DND-41 (cell line): ENCODE measurements around the gene H3-3A.

ENCODE experiments used
- ATAC-seq: fragments of 200-7000 bp; cut with Tn5 transposase; 3 replicates; pipeline ENCODE4 v1.9.1; 2021; ENCODE audit warnings: low read depth; ENCODE audit not compliant: insufficient read depth
- DNase-seq: peaks from one replicate; pipeline ENCODE4 v3.0.0-alpha.2; 2020
- H2AFZ ChIP-seq: 2 replicates; pipeline ENCODE4 v1.6.0; 2012; ENCODE audit warnings: low read depth, low read length
- H3K27ac ChIP-seq: 2 replicates; pipeline ENCODE4 v1.5.1; 2012; ENCODE audit warnings: low read length, inconsistent platforms
- H3K27me3 ChIP-seq: fragments of 200-600 bp; sonication (generic); 2 replicates; pipeline ENCODE4 v1.6.0; 2012; ENCODE audit warnings: low read length, mild to moderate bottlenecking, inconsistent platforms; ENCODE audit not compliant: insufficient read depth, poor library complexity
- H3K36me3 ChIP-seq: 2 replicates; pipeline ENCODE4 v1.5.1; 2012; ENCODE audit warnings: low read length, inconsistent platforms; ENCODE audit not compliant: insufficient read depth
- H3K4me1 ChIP-seq: 2 replicates; pipeline ENCODE4 v1.5.1; 2012; ENCODE audit warnings: mild to moderate bottlenecking, low read length; ENCODE audit not compliant: insufficient read depth
- H3K4me2 ChIP-seq: 2 replicates; pipeline ENCODE4 v1.6.0; 2012; ENCODE audit warnings: mild to moderate bottlenecking, moderate library complexity, low read length, inconsistent platforms; ENCODE audit not compliant: insufficient read depth
- H3K4me3 ChIP-seq, 2 experiments: fragments of 200-600 bp in 1 of 2; shearing (Covaris generic) in 1 of 2; 2 replicates each; pipeline ENCODE4 v1.5.1; 2012 to 2016; ENCODE audit warnings: inconsistent platforms in 2 of 2, low read length in 2 of 2, mild to moderate bottlenecking in 2 of 2, low read depth in 1 of 2, moderate library complexity in 1 of 2
- H3K79me2 ChIP-seq: 2 replicates; pipeline ENCODE4 v1.6.0; 2012; ENCODE audit warnings: low read length, inconsistent platforms; ENCODE audit not compliant: insufficient read depth
- H3K9ac ChIP-seq: 2 replicates; pipeline ENCODE4 v1.6.0; 2012; ENCODE audit warnings: low read depth, mild to moderate bottlenecking, inconsistent platforms, low read length, moderate library complexity
- H3K9me3 ChIP-seq: 2 replicates; pipeline ENCODE4 v1.5.1; 2012; ENCODE audit warnings: low read length, moderate library complexity, mild to moderate bottlenecking, inconsistent platforms; ENCODE audit not compliant: insufficient read depth, severe bottlenecking
- H4K20me1 ChIP-seq: 2 replicates; pipeline ENCODE4 v1.6.0; 2012; ENCODE audit warnings: low read length; ENCODE audit not compliant: insufficient read depth
- EZH2 ChIP-seq: IDR thresholded peaks from 3 replicates; pipeline ENCODE4 v1.6.1; 2012; ENCODE audit warnings: borderline replicate concordance, low read depth, mild to moderate bottlenecking, moderate library complexity, low read length, inconsistent platforms; ENCODE audit not compliant: severe bottlenecking
- TF ChIP-seq, protein P1 (sequence below): IDR thresholded peaks from 2 replicates; pipeline ENCODE4 v1.5.1; 2012; ENCODE audit warnings: borderline replicate concordance, low read length, moderate library complexity, mild to moderate bottlenecking; ENCODE audit not compliant: poor library complexity, severe bottlenecking; ENCODE audit errors: extremely low read depth

The H3-3A gene

DNA sequence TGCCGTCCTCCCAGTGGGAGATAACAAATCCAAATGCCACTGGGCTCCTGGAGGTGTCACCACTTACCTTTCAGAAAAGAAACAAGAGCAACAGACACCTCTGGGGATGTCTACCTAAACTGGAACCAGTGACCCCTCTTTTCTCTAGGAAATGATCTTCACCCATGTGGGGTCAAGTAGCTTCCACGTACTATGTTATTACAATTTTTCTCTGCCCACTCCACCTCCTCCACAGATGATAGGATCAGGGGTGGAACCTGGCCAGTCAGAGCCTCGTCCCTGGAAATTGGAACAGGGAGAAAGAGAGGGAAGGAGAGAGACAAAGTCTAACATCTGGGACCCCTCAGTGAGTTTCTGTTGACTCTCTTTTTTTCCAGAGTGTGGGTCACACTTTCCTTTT is 50.1 kb downstream of the H3-3A start:
- H3K36me3 ChIP-seq = no peaks in the 10 kb centered on the region
- DNase-seq (no peak), ATAC-seq (no peak)
- no peak overlapping the region for H2AFZ ChIP-seq
- peaks cover 22% of the 10 kb centered on the region for H3K4me1 ChIP-seq
- no peaks in the 10 kb centered on the region for H4K20me1 ChIP-seq
- H3K9ac ChIP-seq = no peak overlapping the region
- H3K27ac ChIP-seq = no peak overlapping the region
- H3K4me2 ChIP-seq = no peak overlapping the region
- TF ChIP-seq, protein P1, sequence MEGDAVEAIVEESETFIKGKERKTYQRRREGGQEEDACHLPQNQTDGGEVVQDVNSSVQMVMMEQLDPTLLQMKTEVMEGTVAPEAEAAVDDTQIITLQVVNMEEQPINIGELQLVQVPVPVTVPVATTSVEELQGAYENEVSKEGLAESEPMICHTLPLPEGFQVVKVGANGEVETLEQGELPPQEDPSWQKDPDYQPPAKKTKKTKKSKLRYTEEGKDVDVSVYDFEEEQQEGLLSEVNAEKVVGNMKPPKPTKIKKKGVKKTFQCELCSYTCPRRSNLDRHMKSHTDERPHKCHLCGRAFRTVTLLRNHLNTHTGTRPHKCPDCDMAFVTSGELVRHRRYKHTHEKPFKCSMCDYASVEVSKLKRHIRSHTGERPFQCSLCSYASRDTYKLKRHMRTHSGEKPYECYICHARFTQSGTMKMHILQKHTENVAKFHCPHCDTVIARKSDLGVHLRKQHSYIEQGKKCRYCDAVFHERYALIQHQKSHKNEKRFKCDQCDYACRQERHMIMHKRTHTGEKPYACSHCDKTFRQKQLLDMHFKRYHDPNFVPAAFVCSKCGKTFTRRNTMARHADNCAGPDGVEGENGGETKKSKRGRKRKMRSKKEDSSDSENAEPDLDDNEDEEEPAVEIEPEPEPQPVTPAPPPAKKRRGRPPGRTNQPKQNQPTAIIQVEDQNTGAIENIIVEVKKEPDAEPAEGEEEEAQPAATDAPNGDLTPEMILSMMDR = no peak
- no peak for TF ChIP-seq EZH2
- no peaks in the 10 kb centered on the region for H3K27me3 ChIP-seq
- H3K4me3 ChIP-seq = no peak overlapping the region
- H3K9me3 ChIP-seq = no peaks in the 10 kb centered on the region
- no peaks in the 10 kb centered on the region for H3K79me2 ChIP-seq

DNA sequence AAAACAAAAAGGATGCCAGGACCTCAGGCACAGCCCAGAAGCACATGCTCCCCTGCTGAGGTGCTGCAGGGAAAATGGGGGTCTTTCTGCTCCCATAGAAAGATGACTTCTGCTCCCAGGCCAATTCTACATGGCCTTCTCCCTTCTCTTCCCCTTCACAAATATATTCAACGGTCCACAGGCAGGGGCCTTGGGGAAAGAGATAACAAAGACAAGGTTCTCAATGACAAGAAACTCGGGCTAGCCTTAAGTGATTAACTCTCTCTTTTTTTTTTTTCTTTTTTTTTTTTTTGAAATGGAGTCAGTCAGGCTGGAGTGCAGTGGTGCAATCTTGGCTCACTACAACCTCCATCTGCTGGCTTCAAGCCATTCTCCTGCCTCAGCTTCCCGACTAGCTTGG is 54.2 kb downstream of the H3-3A start:
- H3K9me3 ChIP-seq = no peaks in the 10 kb centered on the region
- no peaks in the 10 kb centered on the region for H4K20me1 ChIP-seq
- TF ChIP-seq, protein P1 = no peak
- TF ChIP-seq EZH2 = no peak
- no peak overlapping the region for H3K27ac ChIP-seq
- peaks cover 27% of the 10 kb centered on the region for H3K4me1 ChIP-seq
- no peaks in the 10 kb centered on the region for H3K27me3 ChIP-seq
- H3K9ac ChIP-seq = no peak overlapping the region
- ATAC-seq = no peak
- no peak overlapping the region for H3K4me2 ChIP-seq
- H3K36me3 ChIP-seq = no peaks in the 10 kb centered on the region
- no peak for DNase-seq
- H3K4me3 ChIP-seq = no peak overlapping the region
- no peak overlapping the region for H2AFZ ChIP-seq
- H3K79me2 ChIP-seq = no peaks in the 10 kb centered on the region

DNA sequence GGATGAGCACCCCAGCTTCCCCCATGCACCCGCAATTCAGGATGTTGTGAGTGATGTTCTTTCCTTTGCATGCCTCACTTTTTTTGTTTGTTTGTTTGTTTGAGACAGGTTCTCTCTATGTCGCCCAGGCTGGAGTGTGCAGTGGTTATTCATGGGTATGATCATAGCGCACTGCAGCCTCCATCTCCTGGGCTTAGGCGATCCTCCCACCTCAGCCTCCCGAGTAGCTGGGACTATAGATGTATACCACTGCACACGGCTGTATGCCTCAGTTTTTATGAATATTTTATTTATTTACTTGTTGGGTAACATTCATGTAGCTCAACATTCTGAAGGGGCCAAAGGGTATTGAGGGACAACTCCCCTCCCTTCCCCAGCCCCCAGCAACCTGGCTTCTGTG is 54.8 kb downstream of the H3-3A start:
- Histone ChIP-seq H3K36me3 (no peaks in the 10 kb centered on the region), H3K4me3 (no peak overlapping the region), H3K4me1 (peaks cover 31% of the 10 kb centered on the region), H3K79me2 (no peaks in the 10 kb centered on the region), H2AFZ (no peak overlapping the region), H3K27me3 (peaks cover 5% of the 10 kb centered on the region), H3K4me2 (no peak overlapping the region), H3K27ac (no peak overlapping the region), H3K9ac (no peak overlapping the region), H4K20me1 (no peaks in the 10 kb centered on the region), H3K9me3 (no peaks in the 10 kb centered on the region)
- DNase-seq (no peak), ATAC-seq (no peak)
- TF ChIP-seq, protein P1 = no peak
- no peak for TF ChIP-seq EZH2

DNA sequence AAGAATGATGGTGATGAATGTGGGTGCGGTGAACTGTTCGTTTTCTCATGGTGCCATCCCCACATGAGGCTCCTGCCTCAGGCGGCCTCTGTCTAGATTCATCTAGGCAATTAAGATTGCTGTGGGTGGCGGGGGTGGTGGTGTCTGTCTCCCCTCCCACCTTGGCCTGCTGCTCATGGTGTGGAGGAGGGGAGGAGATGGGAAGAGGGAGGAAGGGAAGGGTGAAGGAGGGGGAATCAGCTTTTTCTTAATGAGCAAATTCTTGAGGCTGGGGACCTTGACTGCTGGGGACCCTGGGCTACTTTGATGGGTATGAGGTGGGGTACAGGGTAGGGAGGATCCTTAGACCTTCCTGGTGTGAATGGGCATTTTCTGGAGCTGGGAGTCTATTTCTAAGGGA is 55.8 kb downstream of the H3-3A start:
- no peak for ATAC-seq
- Histone ChIP-seq H3K4me3 (no peak overlapping the region), H3K9me3 (no peaks in the 10 kb centered on the region), H3K36me3 (no peaks in the 10 kb centered on the region), H3K4me1 (peaks cover 35% of the 10 kb centered on the region), H2AFZ (no peak overlapping the region), H3K4me2 (no peak overlapping the region), H3K27ac (no peak overlapping the region), H4K20me1 (0 out of 2 replicates have a peak, but pooled peaks cover 3% of the 10 kb centered on the region), H3K79me2 (no peaks in the 10 kb centered on the region), H3K9ac (no peak overlapping the region), H3K27me3 (peaks cover 13% of the 10 kb centered on the region)
- no peak for DNase-seq
- TF ChIP-seq, protein P1 = no peak
- TF ChIP-seq EZH2 = no peak
